OCI-LY1 (cell line): ENCODE measurements around the gene ADAMTSL1.

ENCODE experiments used
- H2AFZ ChIP-seq: fragments of 200-600 bp; sonication (generic), shearing (Covaris generic); 2 replicates; pipeline ENCODE4 v1.6.0; 2014; ENCODE audit warnings: antibody characterized with exemption, mild to moderate bottlenecking, low read length
- H3F3A ChIP-seq: fragments of 200-600 bp; sonication (generic), shearing (Covaris generic); 2 replicates; pipeline ENCODE4 v1.6.0; 2014; ENCODE audit warnings: mild to moderate bottlenecking, antibody characterized with exemption, low read length, moderate library complexity; ENCODE audit not compliant: insufficient read depth
- H3K27ac ChIP-seq: fragments of 200-600 bp; sonication (generic); 2 replicates; pipeline ENCODE4 v1.5.1; 2014; ENCODE audit warnings: low read length, mixed run types, mild to moderate bottlenecking, low read depth; ENCODE audit not compliant: poor library complexity, severe bottlenecking
- H3K27me3 ChIP-seq: fragments of 200-600 bp; sonication (generic); 2 replicates; pipeline ENCODE4 v1.6.0; 2014; ENCODE audit warnings: antibody characterized with exemption, mild to moderate bottlenecking, low read length, moderate library complexity; ENCODE audit not compliant: insufficient read depth
- H3K36me3 ChIP-seq: fragments of 200-600 bp; sonication (generic); 2 replicates; pipeline ENCODE4 v1.6.1; 2014; ENCODE audit warnings: mild to moderate bottlenecking, antibody characterized with exemption, low read length, moderate library complexity, mixed read lengths; ENCODE audit not compliant: insufficient read depth
- H3K4me1 ChIP-seq: fragments of 200-600 bp; sonication (generic); 2 replicates; pipeline ENCODE4 v1.5.1; 2014; ENCODE audit warnings: mild to moderate bottlenecking, low read length, moderate library complexity; ENCODE audit not compliant: insufficient read depth, severe bottlenecking
- H3K4me2 ChIP-seq: fragments of 200-600 bp; sonication (generic), shearing (Covaris generic); 2 replicates; pipeline ENCODE4 v1.6.1; 2014; ENCODE audit warnings: low read length
- H3K4me3 ChIP-seq: fragments of 200-600 bp; sonication (generic); 2 replicates; pipeline ENCODE4 v1.5.1; 2014; ENCODE audit warnings: low read length, low read depth, mild to moderate bottlenecking, mixed read lengths; ENCODE audit not compliant: poor library complexity, severe bottlenecking
- H3K79me2 ChIP-seq: fragments of 200-600 bp; shearing (Covaris generic); 2 replicates; pipeline ENCODE4 v1.6.1; 2016; ENCODE audit warnings: mixed run types, low read length, mixed read lengths; ENCODE audit not compliant: insufficient read depth
- H3K9ac ChIP-seq: fragments of 200-600 bp; sonication (generic), shearing (Covaris generic); 2 replicates; pipeline ENCODE4 v1.6.1; 2014; ENCODE audit warnings: mild to moderate bottlenecking, low read length, mixed read lengths
- H3K9me2 ChIP-seq: fragments of 200-600 bp; sonication (generic), shearing (Covaris generic); 2 replicates; pipeline ENCODE4 v1.6.1; 2014; ENCODE audit warnings: low read depth, mild to moderate bottlenecking, low read length, mixed read lengths
- H3K9me3 ChIP-seq: fragments of 200-600 bp; shearing (Covaris generic); 2 replicates; pipeline ENCODE4 v1.6.1; 2014; ENCODE audit warnings: low read length, mixed read lengths
- H4K20me1 ChIP-seq: fragments of 200-600 bp; sonication (generic), shearing (Covaris generic); 2 replicates; pipeline ENCODE4 v1.6.0; 2016; ENCODE audit warnings: mild to moderate bottlenecking, low read length; ENCODE audit not compliant: insufficient read depth
- EZH2 ChIP-seq: fragments of 200-600 bp; sonication (generic), shearing (Covaris generic); IDR thresholded peaks from 2 replicates; pipeline ENCODE4 v1.8.0; 2017; ENCODE audit warnings: borderline replicate concordance, mixed run types, mild to moderate bottlenecking, antibody characterized with exemption, low read length, moderate library complexity, mixed read lengths
- TF ChIP-seq, protein P1 (sequence below): fragments of 200-600 bp; sonication (generic), shearing (Covaris generic); IDR thresholded peaks from 2 replicates; pipeline ENCODE4 v1.5.1; 2017; ENCODE audit warnings: mild to moderate bottlenecking, antibody characterized with exemption, low read length, moderate library complexity, mixed read lengths

ADAMTSL1 gene

DNA sequence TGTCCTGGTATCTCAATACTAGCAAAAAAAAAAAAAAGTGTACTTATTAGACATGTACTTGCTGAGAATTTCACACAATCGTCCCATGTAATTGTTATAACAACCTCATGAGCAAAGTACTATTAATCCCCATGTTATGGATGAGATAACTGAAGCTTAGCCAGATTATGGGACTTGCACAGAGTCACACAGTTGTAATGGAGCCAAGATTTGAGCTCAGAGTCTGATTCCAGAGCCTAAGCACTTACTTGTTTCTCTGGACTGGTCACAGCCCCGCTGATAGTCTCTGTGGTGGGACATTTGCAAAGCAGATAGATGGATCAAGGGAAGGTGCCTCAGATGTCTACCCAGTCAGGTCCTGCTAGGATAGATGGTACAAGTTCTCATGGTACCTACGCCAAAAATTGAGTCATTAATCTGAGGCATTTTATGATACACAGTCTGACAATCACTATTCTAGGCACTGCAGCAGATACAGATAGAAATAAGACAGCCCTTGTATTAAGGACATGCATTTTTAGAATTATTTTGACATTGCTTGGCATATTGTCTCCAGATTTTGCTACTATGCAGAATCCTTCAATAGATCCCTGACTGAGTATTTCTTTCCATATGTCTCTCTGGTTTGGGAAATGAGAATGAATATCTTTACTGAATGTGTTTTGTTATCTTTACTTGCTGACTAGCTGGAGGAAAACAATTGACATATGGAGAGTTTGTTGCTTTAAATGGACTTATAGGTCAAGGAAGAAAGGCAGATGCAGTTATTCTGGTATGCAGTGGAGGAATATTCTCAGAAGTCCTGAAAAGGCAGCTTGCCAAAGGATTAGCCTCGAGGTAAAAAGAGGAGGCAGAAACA is 149.5 kb downstream of the ADAMTSL1 start:
- Histone ChIP-seq H3K9ac (no peak overlapping the region), H3K27me3 (no peaks in the 10 kb centered on the region), H3K4me2 (no peak overlapping the region), H3K27ac (no peak overlapping the region), H3K9me3 (no peaks in the 10 kb centered on the region), H3K4me3 (no peak overlapping the region), H4K20me1 (no peaks in the 10 kb centered on the region), H3F3A (no peaks in the 10 kb centered on the region), H3K79me2 (no peaks in the 10 kb centered on the region), H3K4me1 (no peaks in the 10 kb centered on the region), H3K36me3 (no peaks in the 10 kb centered on the region), H2AFZ (no peak overlapping the region), H3K9me2 (no peaks in the 10 kb centered on the region)
- TF ChIP-seq, protein P1, sequence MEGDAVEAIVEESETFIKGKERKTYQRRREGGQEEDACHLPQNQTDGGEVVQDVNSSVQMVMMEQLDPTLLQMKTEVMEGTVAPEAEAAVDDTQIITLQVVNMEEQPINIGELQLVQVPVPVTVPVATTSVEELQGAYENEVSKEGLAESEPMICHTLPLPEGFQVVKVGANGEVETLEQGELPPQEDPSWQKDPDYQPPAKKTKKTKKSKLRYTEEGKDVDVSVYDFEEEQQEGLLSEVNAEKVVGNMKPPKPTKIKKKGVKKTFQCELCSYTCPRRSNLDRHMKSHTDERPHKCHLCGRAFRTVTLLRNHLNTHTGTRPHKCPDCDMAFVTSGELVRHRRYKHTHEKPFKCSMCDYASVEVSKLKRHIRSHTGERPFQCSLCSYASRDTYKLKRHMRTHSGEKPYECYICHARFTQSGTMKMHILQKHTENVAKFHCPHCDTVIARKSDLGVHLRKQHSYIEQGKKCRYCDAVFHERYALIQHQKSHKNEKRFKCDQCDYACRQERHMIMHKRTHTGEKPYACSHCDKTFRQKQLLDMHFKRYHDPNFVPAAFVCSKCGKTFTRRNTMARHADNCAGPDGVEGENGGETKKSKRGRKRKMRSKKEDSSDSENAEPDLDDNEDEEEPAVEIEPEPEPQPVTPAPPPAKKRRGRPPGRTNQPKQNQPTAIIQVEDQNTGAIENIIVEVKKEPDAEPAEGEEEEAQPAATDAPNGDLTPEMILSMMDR = no peak
- TF ChIP-seq EZH2 = no peak

DNA sequence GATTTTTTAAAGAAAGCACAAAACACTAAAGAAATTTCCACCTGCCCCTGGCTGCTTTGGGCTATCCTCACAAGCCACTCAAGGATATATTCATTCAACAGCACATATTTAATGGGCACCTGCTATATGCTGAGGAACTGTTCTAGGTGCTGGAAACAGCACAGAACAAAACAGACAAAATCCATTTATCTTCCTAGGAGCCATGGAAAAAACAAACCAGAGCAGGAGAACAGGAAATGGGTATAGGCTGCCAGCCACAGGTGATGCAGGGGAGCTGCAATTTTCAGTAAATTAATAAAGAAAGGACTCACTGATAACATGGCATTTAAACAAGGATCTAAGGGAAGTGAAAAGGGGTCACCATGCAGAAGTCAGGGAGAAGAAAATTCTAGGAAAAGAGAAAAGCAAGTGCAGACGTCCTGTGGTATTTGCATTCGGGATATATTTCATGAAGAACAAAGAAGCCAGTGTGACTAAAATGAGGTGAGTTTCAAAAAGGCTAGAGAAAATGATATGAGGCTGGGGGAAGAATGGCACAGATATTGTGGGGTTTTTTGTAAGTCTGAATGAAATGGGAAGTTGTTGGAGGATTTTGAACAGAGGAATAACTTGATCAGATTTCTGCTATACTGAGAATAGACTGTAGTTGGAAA is 152.2 kb downstream of the ADAMTSL1 start:
- Histone ChIP-seq H3K4me3 (no peak overlapping the region), H3K79me2 (no peaks in the 10 kb centered on the region), H3K27me3 (no peaks in the 10 kb centered on the region), H3K36me3 (no peaks in the 10 kb centered on the region), H4K20me1 (no peaks in the 10 kb centered on the region), H2AFZ (no peak overlapping the region), H3F3A (no peaks in the 10 kb centered on the region), H3K4me1 (no peaks in the 10 kb centered on the region), H3K9ac (no peak overlapping the region), H3K27ac (no peak overlapping the region), H3K4me2 (no peak overlapping the region), H3K9me3 (no peaks in the 10 kb centered on the region), H3K9me2 (no peaks in the 10 kb centered on the region)
- no peak for TF ChIP-seq EZH2
- TF ChIP-seq, protein P1 = no peak

DNA sequence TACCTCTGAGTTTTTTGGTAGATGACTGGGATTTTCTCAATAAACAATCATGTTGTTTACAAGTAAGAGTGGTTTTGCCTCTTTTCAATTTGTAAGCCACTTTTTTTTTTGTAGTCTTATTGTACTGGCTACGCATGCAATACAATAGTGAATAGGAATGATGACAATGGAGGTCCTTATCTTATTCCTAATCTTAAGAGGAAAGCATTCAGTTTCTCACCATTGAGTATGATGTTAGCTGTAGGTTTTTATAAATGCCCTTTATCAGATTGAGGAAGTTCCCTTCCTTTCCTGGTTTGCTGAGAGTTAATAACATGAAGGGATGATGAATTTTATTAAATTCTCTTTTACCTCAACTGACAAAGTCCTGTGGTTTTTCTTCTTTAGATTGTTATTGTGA is 155.2 kb downstream of the ADAMTSL1 start:
- H4K20me1 ChIP-seq = no peaks in the 10 kb centered on the region
- no peaks in the 10 kb centered on the region for H3K9me3 ChIP-seq
- H3K4me2 ChIP-seq = no peak overlapping the region
- no peaks in the 10 kb centered on the region for H3K36me3 ChIP-seq
- no peaks in the 10 kb centered on the region for H3K4me1 ChIP-seq
- no peak overlapping the region for H2AFZ ChIP-seq
- H3K27ac ChIP-seq = no peak overlapping the region
- H3K27me3 ChIP-seq = no peaks in the 10 kb centered on the region
- H3F3A ChIP-seq = no peaks in the 10 kb centered on the region
- H3K4me3 ChIP-seq = no peak overlapping the region
- no peak for TF ChIP-seq EZH2
- TF ChIP-seq, protein P1 = no peak
- H3K9me2 ChIP-seq = no peaks in the 10 kb centered on the region
- H3K79me2 ChIP-seq = no peaks in the 10 kb centered on the region
- no peak overlapping the region for H3K9ac ChIP-seq
